ENCODE measurements around the gene SPAG6.

Gene SPAG6

DNA sequence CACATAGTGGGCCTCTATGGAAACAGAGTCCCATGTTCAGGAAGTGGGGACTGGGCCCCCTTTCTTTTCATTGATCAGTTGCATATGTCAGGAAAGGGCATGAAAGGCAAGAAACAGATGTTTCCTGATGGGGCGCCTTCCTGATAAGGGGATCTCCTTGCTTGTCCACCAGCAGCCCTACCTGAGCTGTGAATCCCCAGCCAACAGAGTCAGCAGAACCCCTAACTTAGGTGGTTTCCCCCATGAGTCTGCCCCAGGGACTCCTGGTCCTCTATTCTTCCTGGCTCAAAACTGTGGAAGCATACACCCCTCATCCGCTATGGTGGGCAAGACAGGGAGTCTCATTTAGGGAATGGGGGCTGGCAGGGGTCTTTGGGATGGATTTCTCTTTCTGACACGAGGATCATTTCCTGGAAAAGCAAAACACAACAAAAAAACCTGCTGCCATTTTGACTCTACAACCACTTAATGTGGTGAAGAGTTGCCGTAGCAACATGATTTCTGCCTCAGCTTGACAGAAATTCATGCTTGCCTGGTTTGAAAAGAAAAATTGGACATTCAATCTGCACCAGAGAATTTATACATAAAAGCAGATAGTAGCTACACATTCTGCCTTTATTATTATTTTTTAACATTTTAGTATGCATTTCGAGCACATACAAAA is 119.8 kb downstream of the SPAG6 start:
- DNase-seq: no peak

DNA sequence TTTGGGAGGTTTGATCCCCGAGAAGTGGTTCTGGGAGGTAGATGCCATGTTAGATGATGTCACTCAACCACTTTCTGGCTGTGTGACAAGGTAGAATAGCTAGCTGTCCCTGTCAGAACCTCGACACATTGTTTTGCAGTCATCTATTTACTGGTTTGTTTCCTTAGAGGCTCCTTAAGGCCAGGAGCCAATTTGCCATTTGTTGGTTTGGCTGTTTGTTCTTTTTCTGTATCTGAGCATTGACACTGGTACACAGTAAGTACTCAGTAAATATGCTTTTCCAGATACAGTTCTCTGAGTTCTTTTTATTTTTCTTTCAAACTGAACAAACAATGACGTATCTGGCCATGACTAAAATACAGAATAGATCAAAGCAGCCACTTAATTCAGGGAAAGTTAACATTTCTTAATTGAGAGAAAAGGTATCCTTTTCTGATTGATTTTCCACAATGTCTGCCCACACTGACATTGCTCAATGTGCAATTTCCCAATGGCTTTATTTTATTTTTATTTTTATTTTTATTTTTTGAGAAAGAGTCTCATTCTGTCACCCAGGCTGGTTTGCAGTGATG is 121.6 kb downstream of the SPAG6 start:
- DNase-seq: no peak
